GM18909 (cell line): Measurements from ENCODE around the gene RAB22A.
"Not testable (repeated sequence)": the region's sequence is repeated elsewhere in the genome, so short reads cannot be mapped to it uniquely, and the experiment has no call there.

Source experiments
- ATAC-seq: cut with Tn5 transposase; IDR thresholded peaks from one replicate; pipeline ENCODE4 v1.9.1; 2021; ENCODE audit warnings: mild to moderate bottlenecking; ENCODE audit not compliant: unreplicated experiment, poor library complexity

The RAB22A gene

DNA sequence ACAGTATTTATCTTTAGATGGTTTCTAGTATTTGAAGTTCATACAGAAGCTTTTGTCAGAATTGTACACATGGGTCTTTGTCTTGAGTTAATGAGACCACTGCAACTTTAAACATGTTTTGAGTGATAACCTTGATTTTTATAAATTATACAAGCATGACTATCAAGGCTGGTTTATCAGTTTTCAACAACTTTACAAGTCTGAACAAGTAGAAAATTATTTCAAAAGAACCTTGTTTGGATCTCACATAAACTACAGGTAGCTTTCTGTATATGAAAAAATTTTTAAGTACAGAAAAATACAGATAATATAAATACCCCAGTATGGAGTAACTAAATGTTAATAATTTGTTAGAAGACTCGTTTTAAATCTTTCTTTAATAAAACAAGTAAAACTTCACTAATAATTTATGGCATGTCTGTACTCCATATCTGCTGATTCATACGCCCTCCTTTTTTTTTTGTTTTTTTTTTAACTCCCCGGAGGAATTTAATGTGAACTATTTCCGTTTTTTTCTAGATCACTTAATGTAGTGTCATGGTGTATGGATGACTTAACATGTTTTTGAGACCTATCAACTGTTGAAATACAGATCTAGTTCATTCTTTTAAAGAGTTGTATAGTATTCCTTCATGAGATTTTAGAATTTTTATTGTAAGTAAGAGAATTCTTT is 97.8 kb downstream of the RAB22A start:
- no peak for ATAC-seq

GRCh38 chr20:58407966-58408557 is 98.5 kb downstream of the RAB22A start:
- ATAC-seq, result peak; percentile 67

DNA sequence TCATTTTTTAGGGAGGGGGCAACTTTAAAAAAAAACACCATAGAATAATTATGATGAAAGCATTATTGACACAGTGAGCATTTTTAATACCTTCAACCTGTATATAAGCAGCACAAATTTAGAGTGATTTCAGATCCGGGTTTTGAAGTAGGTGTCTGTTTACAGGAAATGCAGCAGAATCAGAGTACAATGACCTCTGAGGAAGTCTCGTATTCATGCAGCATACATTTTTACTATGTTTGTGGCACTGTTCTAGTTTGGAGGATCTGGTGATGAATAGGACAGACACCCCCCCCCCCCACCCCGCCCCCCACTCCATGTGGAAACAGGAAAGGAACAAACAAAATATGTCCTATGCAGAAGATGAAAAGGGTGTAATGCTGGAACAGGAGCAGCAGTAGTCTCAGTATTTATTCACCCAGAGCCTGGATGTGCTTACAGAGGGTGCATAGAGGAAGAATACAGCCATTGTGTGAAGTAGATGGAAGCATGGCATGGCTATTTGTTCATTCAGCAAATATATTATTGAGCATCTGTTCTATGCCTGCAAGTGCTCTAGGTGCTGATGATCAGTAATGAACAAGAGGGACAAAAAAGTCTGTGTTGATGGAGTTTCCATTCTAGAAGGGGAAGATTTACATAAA is 99.2 kb downstream of the RAB22A start:
- ATAC-seq, result peak; percentile 52

DNA sequence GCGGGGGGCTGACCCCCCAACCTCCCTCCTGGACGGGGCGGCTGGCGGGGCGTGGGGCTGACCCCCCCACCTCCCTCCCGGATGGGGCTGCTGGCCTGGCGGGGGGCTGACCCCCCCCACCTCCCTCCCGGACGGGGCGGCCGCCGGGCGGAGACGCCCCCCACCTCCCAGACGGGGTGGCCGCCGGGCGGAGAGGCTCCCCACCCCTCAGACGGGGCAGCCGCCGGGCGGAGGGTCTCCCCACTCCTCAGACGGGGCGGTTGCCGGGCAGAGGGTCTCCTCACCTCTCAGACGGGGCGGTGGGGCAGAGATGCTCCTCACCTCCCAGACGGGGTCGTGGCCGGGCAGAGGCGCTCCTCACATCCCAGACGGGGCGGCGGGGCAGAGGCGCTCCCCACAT is 104.7 kb downstream of the RAB22A start:
- ATAC-seq, result not testable (repeated sequence)

- ATAC-seq, result not testable (repeated sequence)
Measured at GRCh38 chr20:58414786-58415185, 105.3 kb downstream of the RAB22A start.

DNA sequence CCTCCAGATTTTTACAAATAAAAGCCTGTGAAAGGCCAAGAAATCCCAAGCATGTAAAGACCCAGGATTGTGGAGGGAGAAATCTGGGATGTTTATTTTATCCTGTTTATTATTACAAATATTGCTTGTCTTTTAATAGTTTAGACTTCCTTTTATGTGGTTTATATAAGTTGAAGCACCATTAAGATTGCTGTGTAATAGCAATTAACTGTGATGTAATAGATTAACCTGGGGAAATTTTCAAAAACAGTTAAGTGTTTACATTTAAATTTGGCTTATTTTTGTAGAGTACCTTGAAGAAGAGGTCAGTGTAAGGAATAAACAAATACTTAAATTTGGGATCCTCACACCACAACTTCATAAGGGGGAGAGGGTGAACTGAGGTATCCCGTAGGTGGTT is 106.5 kb downstream of the RAB22A start:
- ATAC-seq, result no peak

GRCh38 chr20:58416835-58417234 is 107.3 kb downstream of the RAB22A start:
- no peak for ATAC-seq
